Activated gamma-delta T cell treated with Interleukin-2 at 50 U/mL for 16 hours (primary cell): ENCODE data around the gene ASPSCR1.

Experiments used
- DNase-seq: peaks from one replicate; pipeline ENCODE4 v3.0.0-alpha.2; 2020

Gene ASPSCR1

GRCh38 chr17:82060001-82060380 is 82.6 kb downstream of the ASPSCR1 start:
- no peak for DNase-seq

DNA sequence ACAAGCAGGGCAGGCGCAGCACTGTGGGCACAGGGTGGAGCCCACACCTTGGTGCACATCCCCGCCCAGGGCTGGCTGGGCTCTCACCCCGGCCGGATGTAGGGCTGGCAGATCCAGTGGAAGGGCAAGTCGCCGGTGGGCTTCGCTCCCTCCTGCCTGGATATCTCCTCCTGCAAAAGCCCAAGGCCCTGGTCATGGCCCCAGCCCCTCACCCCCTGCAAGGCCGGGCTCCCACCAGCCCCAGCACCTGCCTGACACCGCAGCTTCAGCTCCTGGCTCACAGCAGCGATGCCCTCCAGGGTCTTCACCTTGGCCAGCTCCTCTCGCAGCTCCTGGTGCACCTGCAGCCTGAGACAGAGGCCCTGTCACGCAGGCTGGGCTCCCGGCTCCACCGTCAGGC is 83.2 kb downstream of the ASPSCR1 start:
- no peak for DNase-seq

DNA sequence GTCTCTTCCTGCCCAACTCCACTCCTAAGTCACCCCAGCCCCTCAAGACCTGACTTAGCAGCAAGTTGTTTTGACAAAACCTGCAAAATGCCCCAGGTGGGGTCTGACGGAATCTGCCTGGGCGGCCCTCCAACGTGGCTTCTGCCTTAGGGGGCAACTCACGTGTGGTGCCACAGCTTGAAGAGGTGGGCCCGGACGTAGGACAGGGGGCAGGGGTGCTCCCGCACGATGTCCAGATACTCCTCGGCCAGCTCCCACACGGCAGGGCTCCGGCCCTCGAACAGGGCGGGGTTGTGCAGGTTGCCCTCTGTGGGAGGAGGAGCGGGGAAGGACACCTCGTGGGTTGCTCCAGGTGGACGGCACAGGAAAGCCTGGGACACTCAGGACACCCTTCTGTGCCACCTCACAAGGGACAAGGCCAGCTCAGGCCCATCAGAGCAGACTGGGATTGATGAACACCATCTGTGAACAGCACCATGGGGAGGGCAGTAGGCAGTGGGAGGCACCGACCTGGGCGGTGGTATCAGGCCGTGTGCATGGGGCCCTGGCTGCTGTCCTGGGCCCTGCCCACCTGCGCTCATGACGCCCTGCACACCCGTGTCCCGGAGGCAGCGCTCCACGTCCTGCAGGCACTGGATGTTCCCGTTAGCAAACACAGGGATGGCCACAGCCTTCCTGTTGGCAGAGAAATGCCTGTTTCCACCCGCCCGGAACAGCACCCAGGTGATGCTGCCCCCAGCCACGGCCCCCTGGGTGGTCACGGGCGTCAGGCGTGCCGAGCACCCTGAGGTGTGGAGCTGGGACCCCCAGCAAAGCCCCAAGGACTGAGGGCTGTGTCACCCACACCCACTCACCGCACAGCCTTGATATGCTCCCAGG is 83.9 kb downstream of the ASPSCR1 start:
- no peak for DNase-seq

DNA sequence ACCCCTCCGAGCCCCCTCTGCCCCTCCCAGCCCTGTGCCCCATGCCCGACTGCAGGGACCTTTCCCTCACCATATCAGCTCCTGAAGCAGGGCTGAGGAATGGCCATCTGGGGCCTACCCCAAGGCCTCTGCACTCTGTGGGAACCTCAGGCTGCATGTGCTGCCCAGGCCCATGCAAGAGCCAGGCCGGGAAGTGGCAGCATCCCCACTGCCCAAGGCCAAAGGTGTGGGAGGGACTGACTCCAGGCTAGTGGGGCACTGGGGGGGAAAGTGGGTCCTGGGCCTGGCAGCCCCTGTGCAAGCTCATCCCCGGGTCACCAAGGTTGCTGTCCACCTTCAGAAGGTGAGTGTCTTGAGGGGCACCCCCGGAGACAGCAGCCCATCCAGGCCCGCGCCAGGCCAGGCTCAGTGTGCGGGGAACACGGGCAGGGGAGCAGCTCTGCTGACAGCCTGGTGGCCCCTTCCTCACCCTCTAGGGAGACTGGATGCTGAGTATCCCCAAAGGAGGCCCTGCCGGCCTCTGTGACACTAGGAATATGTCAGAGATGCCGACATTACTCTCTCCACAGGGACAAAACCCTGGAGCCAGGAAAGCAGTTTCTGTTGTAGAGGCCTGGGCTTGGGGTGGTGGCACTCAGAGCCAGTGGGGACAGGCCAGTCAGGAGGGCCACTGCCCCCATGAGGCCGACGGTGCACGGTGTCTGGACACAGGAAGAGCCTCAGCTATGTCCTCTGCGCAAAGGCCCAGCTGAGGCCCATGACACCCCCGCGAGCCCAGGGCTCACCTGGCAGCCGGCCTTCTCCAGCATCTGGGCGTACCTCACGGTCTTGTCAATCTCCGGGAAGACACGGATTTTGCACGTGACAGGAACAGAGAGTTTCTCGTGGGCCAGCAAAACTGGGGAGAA is 84.9 kb downstream of the ASPSCR1 start:
- DNase-seq, result no peak

DNA sequence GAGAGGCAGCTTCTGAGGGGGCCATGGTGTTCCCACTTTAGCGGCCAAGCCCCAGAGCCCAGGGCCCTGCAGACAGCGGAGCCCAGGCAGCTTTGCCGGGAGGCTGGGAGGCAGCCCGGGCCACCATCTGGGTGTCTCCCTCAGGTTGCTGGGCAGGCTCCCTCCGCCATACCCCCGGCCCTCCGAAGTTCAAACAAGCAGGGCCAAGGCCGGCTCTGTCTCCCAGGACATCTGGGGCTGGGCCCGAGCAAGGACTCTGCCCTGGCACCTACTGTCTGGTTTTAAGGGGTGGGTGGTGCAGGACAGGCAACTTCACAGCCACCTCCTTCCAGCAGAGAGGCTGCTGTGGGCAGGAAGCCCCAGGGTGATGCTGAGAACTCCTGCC is 85.5 kb downstream of the ASPSCR1 start:
- no peak for DNase-seq

GRCh38 chr17:82063424-82064415 is 86.3 kb downstream of the ASPSCR1 start:
- no peak for DNase-seq

DNA sequence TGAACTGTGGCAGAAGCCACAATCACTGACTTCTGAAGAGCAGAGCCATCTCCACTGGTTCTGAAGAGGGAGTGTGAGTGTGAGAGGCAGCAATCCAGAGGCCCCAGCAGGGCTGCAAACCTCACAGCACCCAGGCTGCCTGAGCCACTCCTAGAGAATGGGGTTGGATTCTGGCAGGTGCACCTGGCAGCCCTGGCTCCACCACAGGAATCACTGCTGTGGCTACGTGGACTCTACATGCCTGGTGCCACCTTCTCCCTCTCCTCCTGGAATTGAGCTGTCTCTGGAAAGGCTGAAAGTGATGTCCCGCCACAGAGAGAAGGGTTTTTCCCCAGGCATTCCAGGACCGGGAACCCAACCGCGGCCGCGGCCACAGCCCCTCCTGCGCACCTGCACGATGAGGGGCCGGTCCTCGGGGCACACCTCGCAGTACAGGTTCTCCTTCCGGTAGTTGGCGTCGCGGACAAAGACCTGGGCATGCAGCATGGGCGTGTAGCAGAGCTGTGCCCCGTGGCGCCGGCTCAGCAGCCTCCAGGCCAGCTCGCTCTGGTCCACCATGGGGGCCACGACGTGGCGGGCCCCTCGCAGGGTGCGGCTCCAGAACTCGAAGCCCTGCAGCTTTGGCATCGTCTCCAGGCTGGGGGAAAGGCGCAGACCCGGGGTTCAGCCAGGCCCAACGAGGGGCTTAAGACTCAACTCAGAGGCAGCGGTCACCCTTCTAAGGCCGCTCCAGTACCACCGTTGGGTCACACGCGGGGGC is 87.2 kb downstream of the ASPSCR1 start:
- DNase-seq, result no peak

GRCh38 chr17:82065193-82065637 is 87.8 kb downstream of the ASPSCR1 start:
- no peak for DNase-seq

GRCh38 chr17:82065638-82066303 is 88.3 kb downstream of the ASPSCR1 start, which contains the start of gene DUS1L:
Gene DUS1L, minus strand, starts transcription at chr17:82065804. Its CDS starts 745 bp downstream, at chr17:82065059.
- peak; percentile 64 for DNase-seq
